ENCODE measurements around the gene SCD5.

Gene SCD5

GRCh38 chr4:82681754-82682153 is 116.8 kb downstream of the SCD5 start:
- DNase-seq: no peak

GRCh38 chr4:82680834-82681233 is 117.8 kb downstream of the SCD5 start:
- no peak for DNase-seq

GRCh38 chr4:82679531-82679930 is 119.1 kb downstream of the SCD5 start:
- peak; percentile 2 for DNase-seq

GRCh38 chr4:82678051-82678450 is 120.5 kb downstream of the SCD5 start:
- no peak for DNase-seq

- no peak for DNase-seq
Observed at GRCh38 chr4:82677327-82677726, 121.3 kb downstream of the SCD5 start.

GRCh38 chr4:82667761-82668480 is 130.7 kb downstream of the SCD5 start:
- DNase-seq: no peak

- no peak for DNase-seq
Observed at GRCh38 chr4:82666970-82667665, 131.5 kb downstream of the SCD5 start.

- DNase-seq: no peak
Observed at GRCh38 chr4:82661181-82661992, 137.2 kb downstream of the SCD5 start.

- DNase-seq: no peak
Observed at GRCh38 chr4:82652062-82652461, 146.5 kb downstream of the SCD5 start.

- no peak for DNase-seq
Observed at GRCh38 chr4:82650868-82651267, 147.7 kb downstream of the SCD5 start.

GRCh38 chr4:82648356-82648755 is 150.2 kb downstream of the SCD5 start:
- no peak for DNase-seq

GRCh38 chr4:82645936-82646565 is 152.5 kb downstream of the SCD5 start:
- DNase-seq: no peak

GRCh38 chr4:82644734-82645126 is 153.9 kb downstream of the SCD5 start:
- DNase-seq: no peak

GRCh38 chr4:82643994-82644733 is 154.4 kb downstream of the SCD5 start:
- DNase-seq: no peak

- no peak for DNase-seq
Observed at GRCh38 chr4:82642331-82642730, 156.3 kb downstream of the SCD5 start.

GRCh38 chr4:82640540-82640939 is 158.1 kb downstream of the SCD5 start:
- DNase-seq: no peak

- no peak for DNase-seq
Observed at GRCh38 chr4:82639971-82640370, 158.6 kb downstream of the SCD5 start.

- no peak for DNase-seq
Observed at GRCh38 chr4:82638479-82638878, 160.1 kb downstream of the SCD5 start.

- no peak for DNase-seq
Observed at GRCh38 chr4:82630079-82630478, 168.5 kb downstream of the SCD5 start.

- DNase-seq: no peak
Observed at GRCh38 chr4:82629238-82630000, 169.2 kb downstream of the SCD5 start.

- DNase-seq: no peak
Observed at GRCh38 chr4:82626251-82626868, 172.2 kb downstream of the SCD5 start.
